ENCODE data around the gene FAM156A. TPM values are rescaled to one million over a fixed set of nuclear protein-coding genes. Genes with fewer than 3 reads are reported as not detected.
"Not testable (repeated sequence)": the region's sequence is repeated elsewhere in the genome, so short reads cannot be mapped to it uniquely, and the experiment has no call there.

Gene FAM156A
- total RNA-seq, 2 donors from 2014 or later = 4.6 to 55.5 TPM

GRCh38 chrX:52979993-52980392 is 21.7 kb upstream of the FAM156A start:
- Histone ChIP-seq H3K4me3 (no peak overlapping the region), H3K27me3 (replicated peaks; ENCODE audit: insufficient read depth) (no peaks in the 10 kb centered on the region), H3K4me1 (replicated peaks) (no peaks in the 10 kb centered on the region), H3K27ac (no peak overlapping the region), H3K9me3 (no peaks in the 10 kb centered on the region), H3K36me3 (no peaks in the 10 kb centered on the region)
- intact Hi-C loops (cut with DNase I) = no loop called here
- WGBS = 79% methylated on average over 4 of the region's 4 CpGs
- DNase-seq (ENCODE audit: low spot score) = no peak
- TF ChIP-seq CTCF (IDR thresholded peaks at IDR 0.05) = no peak

DNA sequence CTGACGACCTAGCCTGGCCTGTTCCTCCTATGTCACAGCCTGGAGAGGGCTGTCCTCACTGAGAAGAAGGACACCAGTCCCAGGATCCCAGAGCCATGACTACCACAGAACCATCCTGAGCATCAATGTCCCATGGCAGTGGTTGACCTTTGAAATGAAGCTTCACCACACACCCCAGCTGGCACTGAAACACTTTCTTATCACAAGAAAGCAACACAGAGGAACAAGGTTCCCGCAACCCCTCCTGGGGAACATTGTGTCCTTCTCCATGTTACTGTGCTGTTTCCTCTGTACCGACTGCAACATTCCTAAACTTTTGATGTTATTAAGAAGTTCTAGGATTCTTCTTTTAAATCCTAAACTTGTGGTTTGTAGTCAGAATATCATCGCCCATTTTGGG is 21.2 kb upstream of the FAM156A start:
- no peak overlapping the region for H3K4me3 ChIP-seq
- no peaks in the 10 kb centered on the region for H3K4me1 ChIP-seq (replicated peaks)
- no peaks in the 10 kb centered on the region for H3K36me3 ChIP-seq
- TF ChIP-seq CTCF (IDR thresholded peaks at IDR 0.05) = no peak
- no peak for TF ChIP-seq POLR2A (IDR thresholded peaks at IDR 0.05)
- TF ChIP-seq POLR2AphosphoS5 (IDR thresholded peaks at IDR 0.05) = no peak
- no peaks in the 10 kb centered on the region for H3K27me3 ChIP-seq (replicated peaks; ENCODE audit: insufficient read depth)
- H3K9me3 ChIP-seq = no peaks in the 10 kb centered on the region
- WGBS = 59% methylated on average over 4 of the region's 4 CpGs
- DNase-seq (ENCODE audit: low spot score) = no peak
- intact Hi-C loops (cut with DNase I) = no loop called here
- H3K27ac ChIP-seq = no peak overlapping the region

GRCh38 chrX:52977953-52978352 is 19.6 kb upstream of the FAM156A start:
- no peaks in the 10 kb centered on the region for H3K9me3 ChIP-seq
- DNase-seq (ENCODE audit: low spot score) = no peak
- no peak for TF ChIP-seq POLR2AphosphoS5 (IDR thresholded peaks at IDR 0.05)
- TF ChIP-seq POLR2A (IDR thresholded peaks at IDR 0.05) = no peak
- no peak for TF ChIP-seq CTCF (IDR thresholded peaks at IDR 0.05)
- H3K36me3 ChIP-seq = no peaks in the 10 kb centered on the region
- WGBS = 95% methylated on average over 2 of the region's 2 CpGs
- H3K4me1 ChIP-seq (replicated peaks) = no peaks in the 10 kb centered on the region
- no peak overlapping the region for H3K27ac ChIP-seq
- no peak overlapping the region for H3K4me3 ChIP-seq
- intact Hi-C loops (cut with DNase I) = no loop called here
- H3K27me3 ChIP-seq (replicated peaks; ENCODE audit: insufficient read depth) = no peaks in the 10 kb centered on the region

- not testable (repeated sequence) for H3K27ac ChIP-seq
These were observed 17.3 kb upstream of the FAM156A start for GRCh38 chrX:52975576-52975975.

GRCh38 chrX:52974336-52974992 is 16.1 kb upstream of the FAM156A start:
- H3K27ac ChIP-seq; H3K4me1 ChIP-seq (replicated peaks): not testable (repeated sequence)
- WGBS = 40% methylated on average over 6 of the region's 8 CpGs

More at GRCh38 chrX:52975576-52975975, 17.3 kb upstream of the FAM156A start:
- H3K36me3 ChIP-seq; DNase-seq (ENCODE audit: low spot score); H3K9me3 ChIP-seq; H3K4me3 ChIP-seq; H3K4me1 ChIP-seq (replicated peaks); intact Hi-C loops (cut with DNase I); H3K27me3 ChIP-seq (replicated peaks; ENCODE audit: insufficient read depth): not testable (repeated sequence)
- 100% methylated on average over 7 of the region's 11 CpGs for WGBS

GRCh38 chrX:52967922-52968321 is 9.6 kb upstream of the FAM156A start:
- H3K4me1 ChIP-seq (replicated peaks); H3K4me3 ChIP-seq; H3K9me3 ChIP-seq; H3K27me3 ChIP-seq (replicated peaks; ENCODE audit: insufficient read depth); intact Hi-C loops (cut with DNase I); H3K36me3 ChIP-seq; H3K27ac ChIP-seq; DNase-seq (ENCODE audit: low spot score): not testable (repeated sequence)
- WGBS = no CpG with 5 or more reads among the region's 10 CpGs

More at GRCh38 chrX:52974336-52974992, 16.1 kb upstream of the FAM156A start:
- H3K27me3 ChIP-seq (replicated peaks; ENCODE audit: insufficient read depth); DNase-seq (ENCODE audit: low spot score); H3K4me3 ChIP-seq; intact Hi-C loops (cut with DNase I); H3K36me3 ChIP-seq; H3K9me3 ChIP-seq: not testable (repeated sequence)

GRCh38 chrX:52966993-52967738 is 8.8 kb upstream of the FAM156A start:
- H3K4me1 ChIP-seq (replicated peaks); H3K9me3 ChIP-seq; intact Hi-C loops (cut with DNase I); H3K27me3 ChIP-seq (replicated peaks; ENCODE audit: insufficient read depth); H3K27ac ChIP-seq; DNase-seq (ENCODE audit: low spot score); H3K36me3 ChIP-seq; H3K4me3 ChIP-seq: not testable (repeated sequence)
- WGBS = no CpG with 5 or more reads among the region's 16 CpGs

DNA sequence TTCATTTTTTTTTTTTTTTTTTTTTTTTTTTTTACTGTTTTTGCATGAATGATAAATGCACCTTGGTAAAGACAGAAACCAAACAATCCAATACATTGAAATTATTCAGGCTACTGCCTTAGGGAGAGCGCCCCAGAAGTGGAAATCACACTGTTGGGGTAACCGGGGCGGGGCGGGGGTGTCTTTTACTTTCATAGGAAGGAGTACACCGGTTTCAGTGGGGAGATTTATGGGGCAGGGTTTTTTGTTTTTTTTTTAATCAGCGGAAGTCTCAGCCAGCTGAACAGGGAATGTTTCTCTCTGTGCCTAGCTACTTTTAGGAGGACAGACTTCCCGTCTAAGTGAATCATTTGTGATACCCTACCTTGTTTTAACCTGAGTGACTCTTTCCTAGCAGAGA is 643 bp upstream of the FAM156A start:
- no CpG with 5 or more reads among the region's 7 CpGs for whole genome bisulfite sequencing

GRCh38 chrX:52949884-52950283 is 8.4 kb downstream of the FAM156A start:
- H3K9me3 ChIP-seq; H3K4me3 ChIP-seq; H3K27me3 ChIP-seq (replicated peaks; ENCODE audit: insufficient read depth); H3K27ac ChIP-seq; H3K36me3 ChIP-seq; H3K4me1 ChIP-seq (replicated peaks); DNase-seq (ENCODE audit: low spot score); intact Hi-C loops (cut with DNase I): not testable (repeated sequence)
- WGBS = no CpG with 5 or more reads among the region's 10 CpGs

More for the DNA sequence above, 643 bp upstream of the FAM156A start:
- intact Hi-C loops (cut with DNase I); H3K4me1 ChIP-seq (replicated peaks); H3K4me3 ChIP-seq; H3K27me3 ChIP-seq (replicated peaks; ENCODE audit: insufficient read depth); H3K9me3 ChIP-seq; H3K36me3 ChIP-seq; H3K27ac ChIP-seq; DNase-seq (ENCODE audit: low spot score): not testable (repeated sequence)

Data from prostate gland (tissue), 2 donors.